Large intestine (tissue), 12 donors: ENCODE results near the gene DDX41. TPM values are rescaled to one million over a fixed set of nuclear protein-coding genes. Genes with fewer than 3 reads are reported as not detected.
"Not testable (repeated sequence)": the region's sequence is repeated elsewhere in the genome, so short reads cannot be mapped to it uniquely, and the experiment has no call there.

Experiments used
- DNase-seq, 2 donors: peaks; one replicate each; pipeline versions ENCODE4 v3.0.0 to v3.0.0-alpha.2; 2013
- H3K27ac ChIP-seq: one replicate; pipeline ENCODE4 v1.5.1; 2013; ENCODE audit warnings: low read length
- H3K27me3 ChIP-seq: 2 replicates; pipeline ENCODE4 v1.6.1; 2013; ENCODE audit warnings: low read length; ENCODE audit not compliant: control insufficient read depth, insufficient read depth
- H3K36me3 ChIP-seq: 2 replicates; pipeline ENCODE4 v1.6.1; 2013; ENCODE audit warnings: low read length; ENCODE audit not compliant: control insufficient read depth, insufficient read depth
- H3K4me1 ChIP-seq: one replicate; pipeline ENCODE4 v1.6.1; 2013; ENCODE audit warnings: low read length; ENCODE audit not compliant: control insufficient read depth, insufficient read depth
- H3K4me3 ChIP-seq: one replicate; pipeline ENCODE4 v1.5.1; 2013; ENCODE audit warnings: low read length
- H3K9me3 ChIP-seq: one replicate; pipeline ENCODE4 v1.6.1; 2013; ENCODE audit warnings: mild to moderate bottlenecking, low read depth, low read length, moderate library complexity; ENCODE audit not compliant: control insufficient read depth
- WGBS: methylation state at CpG from one replicate; pipeline ENCODE4 v1.1.5; 2013; ENCODE audit warnings: low lambda C conversion rate; ENCODE audit not compliant: insufficient coverage; 5-methylcytosine and 5-hydroxymethylcytosine counted together
- long read RNA-seq, 11 donors: transcript quantifications; one replicate each; lab custom pipeline, GENCODE V29; 2026
- polyA plus RNA-seq: library from polyadenylated mRNA; unstranded; fragments of 120-200 nt; gene quantifications from one replicate; pipeline ENCODE4 v1.2.1, GENCODE V29; 2013

Gene DDX41
- polyA plus RNA-seq: 94.2 TPM
- long read RNA-seq, donor 1, transcript DDX41-208 (17 exons, 2,607 nt): major isoform, 7 of 20 reads
- long read RNA-seq, donor 1, partial matches to known transcripts: 13 of 20 reads
- long read RNA-seq, donor 1, other reads (novel, unspliced or antisense): 0 of 20 reads
- long read RNA-seq, donor 2, partial matches to known transcripts: 29 of 39 reads
- long read RNA-seq, donor 2, other reads (novel, unspliced or antisense): 0 of 39 reads
- long read RNA-seq, donor 3, partial matches to known transcripts: 16 of 20 reads
- long read RNA-seq, donor 3, other reads (novel, unspliced or antisense): 0 of 20 reads
- long read RNA-seq, donor 4: 0 reads
- long read RNA-seq, donor 5, partial matches to known transcripts: 6 of 11 reads
- long read RNA-seq, donor 5, other reads (novel, unspliced or antisense): 0 of 11 reads
- long read RNA-seq, donor 6, partial matches to known transcripts: 11 of 16 reads
- long read RNA-seq, donor 6, other reads (novel, unspliced or antisense): 0 of 16 reads
- long read RNA-seq, donor 7, partial matches to known transcripts: 11 of 12 reads
- long read RNA-seq, donor 7, other reads (novel, unspliced or antisense): 0 of 12 reads
- long read RNA-seq, donor 8, transcript DDX41-208 (17 exons, 2,607 nt): major isoform, 6 of 33 reads
- long read RNA-seq, donor 8, partial matches to known transcripts: 25 of 33 reads
- long read RNA-seq, donor 8, other reads (novel, unspliced or antisense): 0 of 33 reads
- long read RNA-seq, donor 9, transcript DDX41-208 (17 exons, 2,607 nt): major isoform, 5 of 22 reads
- long read RNA-seq, donor 9, partial matches to known transcripts: 14 of 22 reads
- long read RNA-seq, donor 9, other reads (novel, unspliced or antisense): 0 of 22 reads
- long read RNA-seq, donor 10, partial matches to known transcripts: 18 of 20 reads
- long read RNA-seq, donor 10, other reads (novel, unspliced or antisense): 0 of 20 reads
- long read RNA-seq, donor 11, partial matches to known transcripts: 18 of 24 reads
- long read RNA-seq, donor 11, other reads (novel, unspliced or antisense): 0 of 24 reads

GRCh38 chr5:177516601-177517568 lies at the start of gene DDX41:
Gene DDX41, minus strand, starts transcription at chr5:177516961. Its CDS starts 16 bp downstream, at chr5:177516945.
- H3K27ac ChIP-seq: peak within 1 kb of the TSS; percentile 68
- peak within 1 kb of the TSS; percentile 93 for H3K4me3 ChIP-seq
- peak; percentile 98 to 99 for DNase-seq
- H3K27me3 ChIP-seq: no peaks in the 10 kb centered on the region
- peaks cover 15% of the 10 kb centered on the region for H3K4me1 ChIP-seq
- WGBS: no CpG with 5 or more reads among the region's 96 CpGs
- peaks cover 67% of the 10 kb centered on the region for H3K36me3 ChIP-seq
- no peaks in the 10 kb centered on the region for H3K9me3 ChIP-seq

GRCh38 chr5:177565046-177565445 lies 48.3 kb upstream of the DDX41 start:
- WGBS: 82% methylated on average over 3 of the region's 8 CpGs
- Histone ChIP-seq H3K36me3 (no peaks in the 10 kb centered on the region), H3K27me3 (peaks cover 2% of the 10 kb centered on the region), H3K27ac (no peak overlapping the region), H3K4me1 (no peaks in the 10 kb centered on the region), H3K4me3 (no peak overlapping the region), H3K9me3 (no peaks in the 10 kb centered on the region)
- DNase-seq: no peak

- H3K9me3 ChIP-seq, H3K27ac ChIP-seq, H3K36me3 ChIP-seq, H3K4me3 ChIP-seq, H3K27me3 ChIP-seq, H3K4me1 ChIP-seq, DNase-seq: not testable (repeated sequence)
- no CpG with 5 or more reads among the region's 8 CpGs for WGBS
These were observed 42.7 kb upstream of the DDX41 start for GRCh38 chr5:177559446-177559941.

GRCh38 chr5:177557796-177558195 lies 41.0 kb upstream of the DDX41 start:
- Histone ChIP-seq H3K27me3 (no peaks in the 10 kb centered on the region), H3K9me3 (no peaks in the 10 kb centered on the region), H3K4me3 (no peak overlapping the region), H3K27ac (no peak overlapping the region), H3K36me3 (no peaks in the 10 kb centered on the region), H3K4me1 (peaks cover 9% of the 10 kb centered on the region)
- no peak for DNase-seq
- no CpG with 5 or more reads among the region's 5 CpGs for WGBS

GRCh38 chr5:177557041-177557647 lies 40.4 kb upstream of the DDX41 start:
- H3K27ac ChIP-seq: peak overlapping the region; percentile 35
- WGBS: no CpG with 5 or more reads among the region's 4 CpGs

GRCh38 chr5:177555665-177556064 lies 38.9 kb upstream of the DDX41 start:
- Histone ChIP-seq H3K9me3 (no peaks in the 10 kb centered on the region), H3K4me1 (peaks cover 11% of the 10 kb centered on the region), H3K27me3 (no peaks in the 10 kb centered on the region), H3K4me3 (no peak overlapping the region), H3K27ac (no peak overlapping the region), H3K36me3 (peaks cover 11% of the 10 kb centered on the region)
- WGBS: no CpG with 5 or more reads among the region's 5 CpGs
- no peak for DNase-seq

More at GRCh38 chr5:177557041-177557647, 40.4 kb upstream of the DDX41 start:
- Histone ChIP-seq H3K9me3 (no peaks in the 10 kb centered on the region), H3K4me1 (peaks cover 11% of the 10 kb centered on the region), H3K36me3 (peaks cover 3% of the 10 kb centered on the region), H3K4me3 (no peak overlapping the region), H3K27me3 (no peaks in the 10 kb centered on the region)
- peak; percentile 54 to 79 for DNase-seq

GRCh38 chr5:177555228-177555627 lies 38.5 kb upstream of the DDX41 start:
- no CpG with 5 or more reads among the region's 2 CpGs for WGBS
- no peak overlapping the region for H3K27ac ChIP-seq
- H3K4me3 ChIP-seq: no peak overlapping the region
- H3K27me3 ChIP-seq: no peaks in the 10 kb centered on the region
- DNase-seq: no peak
- H3K4me1 ChIP-seq: peaks cover 11% of the 10 kb centered on the region
- H3K36me3 ChIP-seq: peaks cover 15% of the 10 kb centered on the region
- H3K9me3 ChIP-seq: no peaks in the 10 kb centered on the region

- WGBS: no CpG with 5 or more reads among the region's 49 CpGs
- Histone ChIP-seq H3K27me3 (no peaks in the 10 kb centered on the region), H3K9me3 (no peaks in the 10 kb centered on the region), H3K27ac (peak within 1 kb of the TSS; percentile 51), H3K36me3 (peaks cover 17% of the 10 kb centered on the region), H3K4me3 (peak within 1 kb of the TSS; percentile 84), H3K4me1 (peaks cover 11% of the 10 kb centered on the region)
- DNase-seq: peak; percentile 89 to 92
These were observed 37.8 kb upstream of the DDX41 start, which contains the start of gene FAM193B for GRCh38 chr5:177554474-177555111. Gene FAM193B, minus strand, starts transcription at chr5:177554563. Its CDS starts 105 bp downstream, at chr5:177554458.
